ENCODE data around the gene CHN1.

DNA sequence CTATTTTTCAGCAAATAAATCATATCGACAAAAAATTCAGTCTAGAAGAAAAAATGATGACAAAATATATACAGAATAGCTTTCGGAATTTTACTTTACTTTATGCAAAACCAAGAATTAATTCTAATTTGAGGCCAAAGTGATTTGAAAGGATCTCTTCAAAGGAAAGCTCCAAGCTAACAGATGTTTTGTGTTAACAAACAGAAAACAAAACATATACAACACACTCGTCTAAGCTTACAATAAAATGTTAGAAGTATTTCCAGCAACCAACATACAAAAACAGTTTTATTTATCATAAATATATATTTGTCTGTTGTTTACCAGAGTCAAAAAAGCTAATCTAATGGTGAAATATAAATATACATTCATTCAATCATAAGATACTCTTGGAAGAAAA, 122.8 kb downstream of the CHN1 start:
- TF ChIP-seq CTCF (IDR thresholded peaks at IDR 0.05) (no peak), POLR2A (IDR thresholded peaks at IDR 0.05) (no peak)

Data from esophagus squamous epithelium (tissue), 4 donors.